NCI-H82 treated with DMSO at 0.1 percent for 48 hours (cell line): ENCODE data around the gene ART3.

Source experiments
- DNase-seq: peaks from one replicate; lab custom pipeline; 2025; ENCODE audit not compliant: unreplicated experiment; lab: John Stamatoyannopoulos, UW

Gene ART3

DNA sequence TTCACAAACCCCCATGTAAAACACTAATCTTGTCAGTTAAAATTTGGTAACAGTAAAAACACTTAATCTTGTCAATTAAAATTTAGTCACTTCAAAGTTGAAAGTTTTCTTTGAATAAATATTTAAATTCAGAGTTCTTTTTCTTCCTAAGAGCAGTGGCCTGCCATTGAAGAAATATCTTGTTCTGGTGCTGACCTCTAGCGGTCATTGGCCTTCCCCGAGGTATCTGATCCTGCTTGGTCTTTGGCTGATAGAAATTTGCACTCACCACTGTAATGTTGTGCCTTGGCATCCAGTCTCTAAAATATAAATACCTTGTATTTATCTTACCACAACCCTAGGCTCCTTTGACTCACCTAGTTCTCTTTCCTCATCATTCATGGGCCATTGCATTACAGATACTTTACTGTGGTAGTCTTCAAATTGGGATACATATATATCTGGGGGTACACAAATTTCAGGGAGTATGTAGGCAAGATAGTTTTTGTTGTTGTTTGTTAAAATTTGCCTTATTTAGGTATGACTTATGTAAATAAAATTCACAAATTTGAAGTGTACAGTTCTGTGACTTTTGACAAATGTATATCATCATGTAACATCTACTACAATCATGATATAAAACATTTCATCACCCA is 6.7 kb upstream of the ART3 start:
- DNase-seq: peak; percentile 33

DNA sequence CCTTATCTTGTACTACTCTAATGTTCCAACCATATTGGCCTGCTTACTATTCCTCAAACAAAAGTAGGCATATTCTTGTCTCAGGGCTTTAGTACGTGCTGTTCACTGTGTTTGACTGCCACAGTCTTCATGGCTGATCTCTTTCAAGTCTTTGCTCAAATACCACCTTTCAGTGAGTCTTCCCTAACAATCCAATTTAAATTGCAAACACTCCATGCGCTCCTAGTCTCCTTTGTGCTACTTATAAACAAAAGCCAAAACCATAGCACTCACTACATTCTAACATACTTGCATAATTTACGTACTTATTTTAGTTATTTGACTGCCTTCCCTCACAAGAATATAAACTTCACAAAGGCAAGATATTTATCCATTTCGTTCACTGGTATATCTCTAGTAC is 1.7 kb upstream of the ART3 start:
- no peak for DNase-seq

DNA sequence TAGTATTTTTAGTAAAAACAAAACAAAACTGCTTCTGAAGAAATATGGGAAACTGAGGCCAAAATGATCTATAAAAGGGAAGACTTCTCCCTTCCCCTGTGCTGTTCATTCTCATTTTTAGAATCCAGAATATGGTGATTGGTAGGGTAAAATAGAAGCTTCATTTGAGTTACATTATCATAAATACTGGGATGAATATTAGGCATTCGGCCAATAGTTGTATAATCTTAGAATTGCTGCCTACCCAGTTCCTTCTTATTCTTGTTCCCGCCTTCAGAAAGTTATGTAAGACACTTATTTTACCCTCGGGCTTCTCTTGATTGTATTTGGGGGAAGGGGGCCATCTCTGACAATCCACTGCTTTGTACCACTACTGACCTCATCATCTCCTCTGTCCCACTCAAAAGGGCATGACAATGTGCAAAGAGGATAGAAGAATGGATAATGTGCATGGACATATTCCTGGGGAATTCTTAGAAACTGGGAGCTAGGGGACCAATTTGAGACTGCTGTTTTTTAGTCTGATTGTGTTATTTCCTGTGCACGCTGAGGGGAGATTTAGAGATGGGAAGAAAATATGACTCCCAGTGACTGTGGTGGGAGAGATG is 588 bp downstream of the ART3 start:
- DNase-seq: no peak

DNA sequence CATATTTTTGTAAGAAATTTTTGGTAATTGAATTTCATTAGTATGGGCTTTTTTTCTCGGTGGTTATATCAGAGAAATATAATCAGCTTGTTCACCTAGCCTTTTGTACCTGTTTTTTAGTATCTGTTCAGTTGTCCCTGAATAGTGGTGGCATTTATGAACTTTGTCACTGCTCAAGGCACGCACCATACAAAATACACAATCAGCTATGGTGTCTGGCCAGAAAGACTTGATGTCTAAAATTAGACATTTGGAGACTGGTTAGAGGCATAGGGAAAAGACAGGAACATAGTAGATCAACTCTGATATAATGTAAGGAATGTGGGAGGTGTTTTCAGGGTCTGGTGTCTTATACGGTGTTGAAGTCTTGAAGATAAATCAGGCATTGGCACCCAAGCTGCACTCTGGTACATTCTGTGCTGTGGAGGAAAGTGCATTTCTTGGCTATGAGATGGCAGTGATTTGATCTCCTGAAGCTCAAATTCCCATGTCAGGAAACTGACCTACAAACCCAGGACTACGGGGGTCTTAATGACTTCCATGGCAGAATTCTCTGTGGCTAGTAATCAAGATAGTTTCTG is 3.6 kb downstream of the ART3 start:
- no peak for DNase-seq

DNA sequence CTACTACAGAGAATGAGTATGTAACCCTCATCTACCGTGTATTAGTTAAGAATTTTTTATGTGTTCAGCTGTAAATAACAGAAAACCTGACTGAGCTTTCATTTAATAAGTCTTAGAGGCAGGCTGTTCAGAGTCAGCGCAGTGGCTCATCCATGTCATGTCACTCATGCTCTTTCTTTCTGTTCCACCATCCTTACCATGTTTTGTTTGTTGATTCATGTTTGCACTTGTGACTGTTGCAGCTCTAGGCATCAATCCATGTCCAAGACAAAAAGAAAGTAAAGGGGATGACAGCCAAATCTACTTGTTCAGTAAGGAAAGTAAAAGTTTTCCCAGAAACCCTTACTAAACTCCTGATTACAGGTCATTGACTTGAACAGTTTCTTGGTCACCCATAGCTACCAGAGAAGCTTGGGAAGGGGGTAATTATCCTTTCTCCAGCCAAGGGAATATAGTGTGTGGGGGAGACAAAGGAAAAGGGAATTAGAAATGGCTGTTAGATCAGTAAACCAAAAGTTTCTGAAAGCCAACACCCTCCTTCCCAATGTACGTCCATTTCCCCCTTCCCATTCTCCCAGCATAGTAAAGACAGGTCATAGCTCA is 9.0 kb downstream of the ART3 start:
- DNase-seq: no peak

DNA sequence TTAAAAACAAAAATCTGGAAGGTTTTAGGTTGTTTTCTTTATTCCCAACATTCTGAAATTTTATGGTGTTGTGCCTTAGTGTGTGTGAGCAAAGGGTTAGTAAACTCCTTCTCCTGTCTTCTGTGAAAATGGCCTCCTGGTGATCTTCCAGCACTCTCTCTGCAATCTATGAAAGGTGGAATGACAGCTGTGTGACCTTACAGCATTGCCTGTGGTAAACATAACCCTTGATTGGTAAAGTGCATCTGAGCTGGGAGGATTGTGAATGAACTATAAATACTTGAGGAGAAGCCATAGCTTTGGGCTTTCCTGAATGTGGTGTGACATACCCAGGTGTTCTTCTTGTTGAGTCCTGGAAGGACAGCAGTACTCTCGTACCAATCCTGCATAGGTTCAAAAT is 10.0 kb downstream of the ART3 start:
- no peak for DNase-seq

DNA sequence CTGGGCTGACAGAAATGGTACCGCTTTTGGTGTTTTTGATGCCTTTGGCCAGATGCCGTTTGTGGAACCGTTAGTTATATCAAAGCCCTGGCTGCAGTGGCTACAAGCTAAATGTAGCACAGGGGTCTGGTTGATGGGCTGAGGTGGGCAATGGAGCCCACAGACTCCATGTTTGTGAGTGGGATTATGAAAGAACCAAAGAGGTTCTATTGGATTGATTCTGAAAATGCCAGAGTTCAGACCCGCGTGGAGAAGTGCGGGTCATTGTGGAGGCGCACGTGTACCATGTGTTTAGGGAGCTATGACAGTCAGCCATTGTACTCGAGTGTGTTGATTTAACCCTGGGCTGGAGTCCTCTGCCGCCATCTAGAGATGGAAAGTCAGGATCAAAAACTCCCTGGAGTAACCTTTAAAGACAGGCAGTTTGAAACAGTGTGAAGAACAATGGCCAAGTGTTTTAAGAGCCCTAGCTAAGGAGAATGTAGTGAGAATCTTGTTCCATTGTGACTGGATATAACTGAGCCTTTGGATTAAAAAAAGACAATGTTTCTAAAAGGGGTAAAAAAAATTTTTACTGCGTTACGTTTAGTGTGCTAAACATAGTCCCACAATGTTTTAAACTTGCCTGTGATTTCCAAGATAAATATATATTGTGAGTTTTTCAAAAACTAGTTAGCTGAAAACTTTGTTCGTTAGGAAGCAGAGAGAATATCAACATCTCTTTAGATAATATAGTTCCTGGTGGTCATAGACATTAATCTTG is 12.7 kb downstream of the ART3 start:
- peak; percentile 66 for DNase-seq

DNA sequence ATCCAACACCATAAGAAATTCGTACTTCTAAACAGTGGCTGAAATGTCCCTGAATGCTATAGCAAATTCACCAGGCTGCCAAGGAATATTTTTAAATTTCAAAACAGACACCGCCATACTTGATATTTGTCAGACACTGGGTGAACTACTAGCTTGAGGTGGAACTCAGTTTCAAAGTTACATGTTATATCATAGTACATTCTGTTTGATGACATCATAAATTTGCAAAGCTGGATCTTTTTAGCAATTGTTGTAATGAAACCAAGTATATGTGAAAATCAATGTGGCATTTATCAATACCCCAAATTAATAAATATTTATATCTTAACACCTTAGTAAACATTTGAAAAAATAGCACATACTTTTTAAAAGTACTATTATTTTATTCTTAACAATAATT is 14.2 kb downstream of the ART3 start:
- no peak for DNase-seq

DNA sequence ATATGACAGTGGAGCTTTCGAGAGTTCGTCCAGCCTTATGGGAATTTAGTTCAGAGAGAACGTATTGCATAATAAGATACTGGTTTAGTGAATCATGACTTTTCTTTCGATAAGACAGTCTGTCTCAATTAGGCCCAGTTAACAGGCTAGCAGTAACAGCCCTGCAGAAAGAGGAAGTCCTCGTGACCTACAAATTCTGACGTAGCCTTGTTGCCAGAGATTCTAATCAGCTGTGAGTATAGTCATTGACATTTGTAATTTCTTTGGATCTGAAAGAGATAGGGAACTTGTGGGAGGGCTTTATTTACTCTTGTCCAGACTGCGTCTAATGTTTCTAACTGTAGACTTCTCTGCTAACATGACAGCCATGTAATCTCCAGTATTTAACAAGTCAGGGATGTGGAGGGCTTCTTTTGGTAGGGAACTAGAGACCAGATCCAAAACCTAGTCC is 15.8 kb downstream of the ART3 start:
- DNase-seq: no peak

DNA sequence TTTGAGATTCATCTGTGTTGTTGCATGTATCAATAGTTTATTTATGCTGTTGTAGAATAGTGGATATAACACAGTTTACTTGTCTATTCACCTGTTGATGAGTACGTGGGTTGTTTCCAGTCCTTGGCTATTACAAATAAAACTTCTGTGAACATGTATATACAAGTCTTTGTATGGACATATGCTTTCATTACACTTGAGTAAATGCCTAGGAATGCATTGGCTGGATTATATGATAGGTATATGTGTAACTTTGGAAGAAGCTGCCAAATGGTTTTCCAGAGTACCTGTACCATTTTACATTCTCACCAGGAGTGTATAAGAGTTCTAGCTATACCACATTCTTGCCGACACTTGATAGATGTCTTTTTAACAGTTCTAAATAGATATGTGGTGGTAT is 16.5 kb downstream of the ART3 start:
- no peak for DNase-seq

DNA sequence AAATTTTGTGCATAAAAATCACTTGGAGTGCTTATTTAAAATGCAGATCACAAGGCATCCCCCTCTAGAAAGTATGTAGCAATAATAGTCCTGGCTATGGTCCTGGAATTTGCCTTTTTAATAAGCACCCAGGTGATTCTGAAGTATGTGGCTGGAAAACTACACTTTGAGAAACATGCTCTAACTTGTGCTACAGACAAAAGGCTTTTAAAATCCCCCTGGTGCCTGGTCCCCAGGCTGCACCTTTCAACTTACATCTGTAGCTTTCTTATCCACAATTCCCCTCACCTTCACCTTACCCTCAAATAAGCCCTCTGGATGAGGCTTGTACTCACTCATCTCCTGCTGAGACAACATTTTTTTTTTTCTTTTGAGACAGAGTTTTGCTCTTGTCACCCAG is 21.1 kb downstream of the ART3 start:
- DNase-seq: no peak

DNA sequence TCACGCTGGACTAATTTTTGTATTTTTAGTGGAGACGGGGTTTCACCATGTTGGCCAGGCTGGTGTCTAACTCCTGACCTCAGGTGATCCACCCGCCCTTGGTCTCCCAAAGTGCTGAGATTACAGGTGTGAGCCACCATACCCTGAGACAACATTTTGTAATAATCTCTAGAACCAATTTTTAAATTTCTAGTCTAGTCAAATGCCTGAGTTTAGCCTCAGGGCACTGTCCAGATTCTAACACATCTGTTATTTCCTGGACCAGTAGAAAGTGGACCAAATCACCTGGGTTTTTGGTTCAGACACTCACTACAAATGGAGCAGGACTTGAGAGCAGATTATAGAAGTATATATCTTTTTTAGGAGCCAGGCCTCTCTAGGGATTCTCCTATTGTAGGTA is 21.6 kb downstream of the ART3 start:
- no peak for DNase-seq

DNA sequence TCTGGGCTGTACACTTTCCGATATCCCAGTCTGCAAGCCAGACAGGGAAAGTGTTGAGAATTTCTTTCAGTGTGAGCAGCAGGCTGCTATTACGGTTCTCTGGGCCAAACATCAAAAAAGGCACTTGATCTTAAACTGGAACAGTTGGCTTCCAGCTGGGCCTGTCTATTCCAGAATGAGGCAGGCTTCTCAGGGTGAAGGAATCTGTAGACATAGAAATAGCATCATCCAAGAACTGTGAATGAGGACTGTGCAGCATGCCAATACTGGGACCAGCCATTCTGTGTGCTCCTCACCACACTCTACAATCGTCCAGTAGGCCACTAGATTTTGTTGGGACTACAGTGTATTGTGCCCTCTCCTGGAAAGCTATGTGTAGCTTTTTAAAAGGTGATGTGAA is 31.1 kb downstream of the ART3 start:
- DNase-seq: no peak

DNA sequence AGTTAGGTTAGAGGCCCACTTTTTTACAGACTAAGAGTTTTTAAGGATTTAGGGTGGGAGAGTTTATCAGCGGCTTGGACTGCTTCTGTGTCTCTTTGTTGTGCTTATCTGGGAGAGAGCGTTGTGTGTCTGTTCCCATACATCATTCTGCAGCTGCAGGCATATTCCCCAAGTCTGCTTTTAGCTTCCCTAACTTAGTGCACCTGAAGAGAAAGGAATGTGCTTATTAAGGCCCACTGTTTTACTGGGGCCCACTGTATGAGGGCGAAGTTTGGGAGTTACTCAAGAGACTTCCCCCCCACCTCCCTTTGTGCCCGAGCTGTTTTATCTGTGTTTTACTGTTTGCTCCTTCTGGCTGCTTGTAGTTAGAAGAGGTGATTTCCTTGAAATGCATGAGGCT is 31.9 kb downstream of the ART3 start:
- no peak for DNase-seq

DNA sequence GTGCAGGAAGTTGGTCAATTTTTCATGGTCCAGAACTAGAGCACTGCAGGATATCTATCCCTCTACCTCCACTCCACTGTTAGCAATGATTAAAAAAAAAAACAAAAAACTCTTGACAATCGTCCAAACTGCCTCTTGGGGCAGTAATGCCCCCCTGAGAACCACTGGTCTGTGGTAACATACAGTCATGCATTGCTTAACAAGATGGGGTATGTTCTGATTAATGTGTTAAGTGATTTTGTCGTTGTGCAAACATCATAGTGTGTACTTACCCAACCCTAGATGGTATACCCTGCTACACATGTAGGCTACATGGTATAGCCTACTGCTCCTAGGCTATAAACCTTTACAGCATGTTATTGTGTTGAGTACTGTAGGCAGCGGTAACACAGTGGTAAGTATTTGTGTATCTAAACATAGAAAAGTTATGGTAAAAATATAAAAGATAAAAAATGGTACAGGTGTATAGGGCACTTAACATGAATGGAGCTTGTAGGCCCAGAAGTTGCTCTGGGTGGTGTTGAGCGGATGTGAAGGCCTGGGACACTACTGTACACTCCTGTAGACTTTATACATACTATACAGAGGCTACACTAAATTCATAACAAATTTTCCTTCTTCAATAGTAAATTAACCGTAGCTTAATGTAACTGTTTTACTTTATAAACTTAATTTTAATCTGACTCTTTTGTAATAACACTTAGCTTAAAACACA is 34.1 kb downstream of the ART3 start:
- DNase-seq: no peak

DNA sequence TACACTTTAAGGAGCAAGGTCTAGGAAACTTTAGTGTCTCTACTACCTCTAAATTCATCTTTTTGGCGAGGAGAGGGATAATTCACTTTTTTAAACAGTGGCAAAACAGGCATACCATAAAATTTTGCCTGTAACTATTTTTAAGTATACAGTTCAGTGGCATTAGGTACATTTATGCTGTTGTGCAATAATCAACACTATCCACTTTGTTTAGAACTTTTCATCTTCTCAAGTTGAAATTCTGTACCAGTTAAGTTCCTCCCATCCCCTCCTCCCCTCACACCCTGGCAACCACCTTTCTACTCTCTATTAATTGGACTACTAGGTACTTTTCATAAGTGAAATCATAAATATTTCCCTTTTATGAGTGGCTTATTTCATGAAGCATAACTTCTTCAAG is 42.3 kb downstream of the ART3 start:
- DNase-seq: no peak

DNA sequence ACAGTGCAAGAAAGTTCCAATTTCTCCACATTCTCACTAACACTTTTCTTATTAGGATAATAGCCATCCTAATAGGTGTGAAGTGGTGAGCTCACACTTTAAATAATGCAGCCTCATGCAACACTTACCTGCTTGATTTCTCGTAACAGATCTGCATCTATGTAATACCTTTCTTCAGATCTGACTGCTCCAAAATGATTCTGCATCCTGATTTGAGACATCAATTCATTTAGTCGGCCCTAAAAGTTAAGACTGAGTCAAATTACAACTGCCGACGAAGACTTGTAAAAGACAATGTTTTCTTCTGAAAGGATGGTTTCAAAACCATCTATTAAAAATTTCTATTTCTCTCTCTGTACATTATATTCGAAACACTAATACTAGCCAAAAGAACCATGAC is 43.0 kb downstream of the ART3 start:
- no peak for DNase-seq

DNA sequence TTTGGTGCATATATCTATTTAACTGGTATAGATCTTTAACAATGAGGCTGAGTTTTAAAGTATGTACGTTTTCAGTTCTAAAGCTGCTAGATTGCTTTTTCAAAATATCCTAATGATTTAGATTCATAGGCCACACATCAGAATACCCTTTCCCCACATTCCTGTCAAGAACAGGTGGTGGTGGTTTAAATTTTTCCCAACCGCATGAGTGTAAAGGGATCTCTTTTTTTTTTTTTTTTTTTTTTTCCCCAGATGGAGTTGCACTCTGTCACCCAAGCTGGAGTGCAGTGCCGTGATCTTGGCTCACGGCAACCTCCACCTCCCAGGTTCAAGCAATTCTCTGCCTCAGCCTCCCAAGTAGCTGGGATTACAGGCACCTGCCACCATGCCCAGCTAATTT is 45.7 kb downstream of the ART3 start:
- DNase-seq: no peak

DNA sequence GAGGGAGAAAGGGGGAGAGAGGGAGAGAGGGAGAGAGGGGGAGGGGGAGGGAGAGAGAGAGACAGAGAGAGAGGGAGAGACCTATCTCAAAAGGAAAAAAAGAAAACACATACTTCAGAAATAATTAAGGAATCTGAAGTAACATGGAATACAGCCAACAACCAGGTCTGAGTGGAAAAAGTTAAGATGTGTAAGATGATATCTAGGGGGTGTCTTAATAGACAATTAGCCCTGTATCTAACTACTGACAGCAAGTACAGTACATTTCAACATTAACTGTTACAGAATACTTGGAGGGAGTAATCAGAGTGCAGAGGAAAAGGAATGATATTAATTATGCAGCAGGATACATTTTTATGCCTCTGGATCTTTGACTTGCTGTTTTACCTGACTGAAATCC is 51.3 kb downstream of the ART3 start:
- DNase-seq: no peak

DNA sequence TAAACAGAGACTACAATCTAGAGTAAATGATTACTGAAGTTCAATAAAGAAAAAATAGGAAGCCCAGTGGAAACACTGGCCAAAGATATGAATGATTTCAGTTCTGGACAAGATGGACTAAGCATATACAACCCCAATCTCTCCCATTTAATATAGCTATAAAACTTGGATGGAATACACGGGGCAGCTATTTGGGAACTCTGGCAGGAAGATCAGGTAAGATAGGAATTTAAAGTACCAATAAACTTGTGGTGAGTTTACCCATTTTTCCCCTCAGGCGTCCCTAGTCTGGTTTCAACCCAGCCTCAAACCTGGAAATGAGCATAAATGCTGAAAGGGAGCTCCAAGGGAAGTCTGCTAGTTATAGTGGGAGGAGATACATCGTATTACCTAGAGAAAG is 53.2 kb downstream of the ART3 start:
- DNase-seq: no peak

DNA sequence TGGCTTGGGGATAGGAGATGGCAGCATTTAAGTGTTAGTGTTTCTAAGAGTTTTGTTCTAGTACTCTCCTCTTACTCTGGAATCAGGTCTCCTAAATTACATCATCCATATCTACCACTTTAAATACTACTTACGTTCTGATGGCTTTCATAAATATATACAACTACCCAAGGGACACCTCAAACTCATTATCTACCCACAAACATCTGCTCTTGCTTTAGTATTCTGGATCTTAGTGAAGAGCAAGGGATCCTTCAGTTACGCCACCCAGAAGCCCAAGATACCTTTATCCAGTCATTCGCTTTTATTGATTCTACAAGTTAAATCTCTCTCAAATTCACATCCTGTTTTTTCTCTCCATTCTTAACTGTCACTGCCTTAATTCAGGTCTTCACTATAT is 66.7 kb downstream of the ART3 start:
- DNase-seq: no peak
